Fibroblast of lung (primary cell): ENCODE data around the gene IFT122. TPM values are rescaled to one million over a fixed set of nuclear protein-coding genes. Genes with fewer than 3 reads are reported as not detected.
A peak's percentile ranks its signal among the peaks of the same experiment; 100 is the strongest.
"Not testable (repeated sequence)": the region's sequence is repeated elsewhere in the genome, so short reads cannot be mapped to it uniquely, and the experiment has no call there.

Experiments
- DNase-seq, 2 donors: peaks; one replicate each; pipeline versions ENCODE4 v3.0.0 to v3.0.0-alpha.2; 2010; ENCODE audit warnings: low read depth in 2 of 2
- H2AFZ ChIP-seq: 2 replicates; pipeline ENCODE4 v1.5.1; 2012; ENCODE audit warnings: low read length, control low read depth, inconsistent platforms
- H3K27ac ChIP-seq: 2 replicates; pipeline ENCODE4 v1.5.1; 2011; ENCODE audit warnings: low read length, control low read depth; ENCODE audit not compliant: insufficient read depth
- H3K27me3 ChIP-seq: 2 replicates; pipeline ENCODE4 v1.5.1; 2011; ENCODE audit warnings: mild to moderate bottlenecking, low read length; ENCODE audit not compliant: control insufficient read depth, insufficient read depth
- H3K36me3 ChIP-seq: 2 replicates; pipeline ENCODE4 v1.5.1; 2011; ENCODE audit warnings: low read length; ENCODE audit not compliant: control insufficient read depth, insufficient read depth
- H3K4me1 ChIP-seq: 2 replicates; pipeline ENCODE4 v1.5.1; 2011; ENCODE audit warnings: low read length; ENCODE audit not compliant: control insufficient read depth, insufficient read depth; ENCODE audit errors: extremely low read depth
- H3K4me2 ChIP-seq: 2 replicates; pipeline ENCODE4 v1.5.1; 2011; ENCODE audit warnings: low read length, control low read depth; ENCODE audit not compliant: insufficient read depth; ENCODE audit errors: extremely low read depth
- H3K4me3 ChIP-seq, 4 experiments: fragments of 200-600 bp in 1 of 4; sonication (generic) in 1 of 4; replicated peaks in 1 of 4; 2 replicates each; pipeline ENCODE4 v1.5.1; 2011 to 2016; ENCODE audit warnings: low read length in 4 of 4, low read depth in 3 of 4, mild to moderate bottlenecking in 3 of 4, control low read depth in 2 of 4, inconsistent platforms in 1 of 4, mixed read lengths in 1 of 4; ENCODE audit not compliant: insufficient read depth in 1 of 4; ENCODE audit errors: control extremely low read depth in 1 of 4
- H3K79me2 ChIP-seq: 2 replicates; pipeline ENCODE4 v1.5.1; 2012; ENCODE audit warnings: mild to moderate bottlenecking, low read length, inconsistent platforms; ENCODE audit not compliant: control insufficient read depth, insufficient read depth
- H3K9ac ChIP-seq: 2 replicates; pipeline ENCODE4 v1.5.1; 2011; ENCODE audit warnings: mild to moderate bottlenecking, low read length, control low read depth; ENCODE audit not compliant: insufficient read depth
- H3K9me3 ChIP-seq: 2 replicates; pipeline ENCODE4 v1.5.1; 2012; ENCODE audit warnings: low read depth, low read length; ENCODE audit not compliant: control insufficient read depth, insufficient read depth
- H4K20me1 ChIP-seq: 2 replicates; pipeline ENCODE4 v1.5.1; 2011; ENCODE audit warnings: low read length; ENCODE audit not compliant: control insufficient read depth, insufficient read depth; ENCODE audit errors: extremely low read depth
- CTCF ChIP-seq, 2 donors: IDR thresholded peaks in 1 of 2; conservative IDR thresholded peaks in 1 of 2; 1 replicate in 1 of 2; 2 replicates in 1 of 2; pipeline ENCODE4 v1.5.1; 2011 to 2012; ENCODE audit warnings: low read length in 2 of 2, control low read depth in 1 of 2, inconsistent platforms in 1 of 2, low read depth in 1 of 2, mild to moderate bottlenecking in 1 of 2
- EZH2 ChIP-seq: IDR thresholded peaks from 2 replicates; pipeline ENCODE4 v1.5.1; 2012; ENCODE audit warnings: low read length, control low read depth, mild to moderate bottlenecking; ENCODE audit errors: missing control alignments
- polyA plus RNA-seq, 2 donors: library from polyadenylated mRNA; depleted of rRNA in 1 of 2; stranded (reverse) in 1 of 2; unstranded in 1 of 2; fragments of >200 nt; gene quantifications; 2 replicates each; pipeline ENCODE4 v1.2.1, GENCODE V29; 2011 to 2012; ENCODE audit warnings: missing spikeins in 1 of 2
- total RNA-seq: library from RNA; depleted of rRNA; stranded (reverse); fragments of >200 nt; gene quantifications from 2 replicates; pipeline ENCODE4 v1.2.1, GENCODE V29; 2014

IFT122 gene
- total and polyA plus RNA-seq, 2 donors (not counting 1 experiment from before 2014, with no cell fraction given), result 13.2 to 27.2 TPM

GRCh38 chr3:129498603-129499488, 58.8 kb downstream of the IFT122 start:
- Histone ChIP-seq H3K4me1 (peaks cover 14% of the 10 kb centered on the region), H3K4me2 (peak overlapping the region; percentile 4)
- H3K9me3 ChIP-seq, H4K20me1 ChIP-seq, H3K9ac ChIP-seq, H3K27ac ChIP-seq, H3K4me3 ChIP-seq, H3K36me3 ChIP-seq, H3K79me2 ChIP-seq, H2AFZ ChIP-seq, DNase-seq, H3K27me3 ChIP-seq: not testable (repeated sequence)

DNA sequence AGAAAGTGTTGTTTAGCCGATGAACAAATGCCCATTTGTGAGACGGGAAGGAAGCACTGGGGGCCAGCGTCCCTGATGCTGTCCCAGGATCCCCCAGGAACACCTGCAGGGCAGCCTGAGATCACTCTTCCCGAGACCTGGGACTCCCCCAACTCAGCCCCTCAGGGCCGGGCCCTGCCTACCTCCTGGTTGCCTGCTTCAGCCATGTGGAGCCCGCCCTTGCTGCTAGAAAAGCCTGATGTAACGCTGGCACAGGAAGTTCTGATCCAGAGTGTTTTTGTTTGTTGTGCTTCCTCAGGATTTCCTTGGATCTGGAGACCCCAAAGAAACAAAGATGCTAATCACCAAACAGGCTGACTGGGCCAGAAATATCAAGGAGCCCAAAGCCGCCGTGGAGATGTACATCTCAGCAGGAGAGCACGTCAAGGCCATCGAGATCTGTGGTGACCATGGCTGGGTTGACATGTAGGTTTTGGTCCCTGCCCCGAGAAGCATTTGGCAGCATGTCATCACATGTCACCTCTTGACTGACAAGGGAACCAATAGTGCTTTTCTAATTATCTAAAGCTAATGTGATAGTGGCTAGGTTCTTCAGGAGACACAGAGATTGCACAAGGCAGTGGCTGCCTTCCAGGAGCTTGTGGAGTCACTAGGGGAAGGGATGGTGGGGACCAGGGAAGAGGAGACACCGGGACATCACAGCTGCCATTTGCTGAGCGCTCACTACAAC, 59.7 kb downstream of the IFT122 start:
- H3K27me3 ChIP-seq, H3K4me2 ChIP-seq, H3K79me2 ChIP-seq, H3K4me1 ChIP-seq, H3K9ac ChIP-seq, H3K36me3 ChIP-seq, H3K4me3 ChIP-seq, H3K27ac ChIP-seq, H2AFZ ChIP-seq, DNase-seq, H4K20me1 ChIP-seq, H3K9me3 ChIP-seq: not testable (repeated sequence)

- Histone ChIP-seq H3K4me3 (no peak overlapping the region), H3K9me3 (no peaks in the 10 kb centered on the region), H4K20me1 (no peaks in the 10 kb centered on the region), H3K79me2 (no peaks in the 10 kb centered on the region), H3K27ac (no peak overlapping the region), H2AFZ (no peak overlapping the region), H3K4me2 (no peak overlapping the region), H3K36me3 (peaks cover 9% of the 10 kb centered on the region), H3K9ac (no peak overlapping the region), H3K4me1 (peaks cover 5% of the 10 kb centered on the region), H3K27me3 (no peaks in the 10 kb centered on the region)
- TF ChIP-seq CTCF (conservative IDR thresholded peaks at IDR 0.05 in 1 of 2, IDR thresholded peaks at IDR 0.05 in 1 of 2; ENCODE audit: low read depth in 1 of 2, low read length in 2 of 2) (no peak), EZH2 (no peak)
- no peak for DNase-seq
Observed at GRCh38 chr3:129500334-129500658, 60.3 kb downstream of the IFT122 start.

GRCh38 chr3:129501630-129502029, 61.6 kb downstream of the IFT122 start:
- no peaks in the 10 kb centered on the region for H4K20me1 ChIP-seq
- H3K27ac ChIP-seq, result no peak overlapping the region
- H3K79me2 ChIP-seq, result no peaks in the 10 kb centered on the region
- no peak overlapping the region for H3K9ac ChIP-seq
- H3K4me1 ChIP-seq, result peaks cover 2% of the 10 kb centered on the region
- no peaks in the 10 kb centered on the region for H3K27me3 ChIP-seq
- H2AFZ ChIP-seq, result no peak overlapping the region
- H3K4me2 ChIP-seq, result no peak overlapping the region
- no peak overlapping the region for H3K4me3 ChIP-seq
- TF ChIP-seq EZH2, result no peak
- no peak for TF ChIP-seq CTCF (conservative IDR thresholded peaks at IDR 0.05 in 1 of 2, IDR thresholded peaks at IDR 0.05 in 1 of 2; ENCODE audit: low read depth in 1 of 2, low read length in 2 of 2)
- peaks cover 9% of the 10 kb centered on the region for H3K36me3 ChIP-seq
- no peaks in the 10 kb centered on the region for H3K9me3 ChIP-seq
- DNase-seq, result no peak
